Neuronal stem cell (in vitro differentiated cells): ENCODE measurements around the gene BCKDK.

Experiments used
- DNase-seq: peaks from one replicate; pipeline ENCODE4 v3.0.0-alpha.2; 2013; ENCODE audit warnings: low spot score
- H2AFZ ChIP-seq: one replicate; pipeline ENCODE4 v1.6.1; 2013; ENCODE audit warnings: mild to moderate bottlenecking, low read length, inconsistent platforms
- H2AK5ac ChIP-seq: 2 replicates; pipeline ENCODE4 v1.6.1; 2013; ENCODE audit warnings: low read depth, mild to moderate bottlenecking, inconsistent platforms, low read length, moderate library complexity, mixed read lengths
- H2BK120ac ChIP-seq: 2 replicates; pipeline ENCODE4 v1.6.1; 2013; ENCODE audit warnings: low read depth, mild to moderate bottlenecking, inconsistent platforms, low read length, moderate library complexity, mixed read lengths
- H2BK12ac ChIP-seq: one replicate; pipeline ENCODE4 v1.6.1; 2013; ENCODE audit warnings: low read length, inconsistent platforms
- H2BK15ac ChIP-seq: 2 replicates; pipeline ENCODE4 v1.6.1; 2013; ENCODE audit warnings: mild to moderate bottlenecking, low read length, inconsistent platforms, mixed read lengths
- H2BK5ac ChIP-seq: one replicate; pipeline ENCODE4 v1.6.1; 2013; ENCODE audit warnings: inconsistent platforms, mild to moderate bottlenecking, low read length, moderate library complexity
- H3K14ac ChIP-seq: one replicate; pipeline ENCODE4 v1.6.1; 2013; ENCODE audit warnings: low read length, inconsistent platforms
- H3K18ac ChIP-seq: 2 replicates; pipeline ENCODE4 v1.6.1; 2013; ENCODE audit warnings: low read length, inconsistent platforms
- H3K23ac ChIP-seq: 2 replicates; pipeline ENCODE4 v1.6.1; 2013; ENCODE audit warnings: low read depth, mild to moderate bottlenecking, mixed read lengths, low read length, inconsistent platforms; ENCODE audit not compliant: poor library complexity
- H3K27ac ChIP-seq: replicated peaks from 3 replicates; pipeline ENCODE4 v1.5.1; 2013; ENCODE audit warnings: low read length, inconsistent platforms
- H3K27me3 ChIP-seq, 3 experiments: 2 replicates each; pipeline ENCODE4 v1.6.1; 2013; ENCODE audit warnings: low read length in 3 of 3, mild to moderate bottlenecking in 2 of 3, inconsistent platforms in 1 of 3, low read depth in 1 of 3, mixed read lengths in 1 of 3, moderate library complexity in 1 of 3; ENCODE audit not compliant: control insufficient read depth in 3 of 3, insufficient read depth in 3 of 3
- H3K36me3 ChIP-seq, 2 donors: replicated peaks in 1 of 2; 2 replicates each; pipeline ENCODE4 v1.6.1; 2013; ENCODE audit warnings: low read length in 2 of 2; ENCODE audit not compliant: control insufficient read depth in 2 of 2, insufficient read depth in 2 of 2
- H3K4ac ChIP-seq: 2 replicates; pipeline ENCODE4 v1.6.1; 2013; ENCODE audit warnings: inconsistent platforms, mild to moderate bottlenecking, low read length, moderate library complexity
- H3K4me1 ChIP-seq, 2 donors: 1 replicate in 1 of 2; 2 replicates in 1 of 2; pipeline ENCODE4 v1.6.1; 2013; ENCODE audit warnings: low read length in 2 of 2, low read depth in 1 of 2; ENCODE audit not compliant: control insufficient read depth in 2 of 2, insufficient read depth in 1 of 2
- H3K4me2 ChIP-seq: one replicate; pipeline ENCODE4 v1.6.1; 2013; ENCODE audit warnings: mild to moderate bottlenecking, low read length, inconsistent platforms; ENCODE audit not compliant: insufficient read depth, poor library complexity, severe bottlenecking
- H3K4me3 ChIP-seq, 2 donors: 2 replicates each; pipeline ENCODE4 v1.5.1; 2013; ENCODE audit warnings: low read length in 2 of 2, mild to moderate bottlenecking in 2 of 2, inconsistent platforms in 1 of 2, moderate library complexity in 1 of 2
- H3K79me1 ChIP-seq: one replicate; pipeline ENCODE4 v1.6.1; 2013; ENCODE audit warnings: low read depth, mild to moderate bottlenecking, inconsistent platforms, low read length, moderate library complexity
- H3K9ac ChIP-seq: one replicate; pipeline ENCODE4 v1.6.1; 2013; ENCODE audit warnings: mild to moderate bottlenecking, low read depth, low read length, inconsistent platforms; ENCODE audit not compliant: poor library complexity
- H3K9me3 ChIP-seq, 2 donors: replicated peaks in 1 of 2; 2 replicates each; pipeline versions ENCODE3 to v1.6.1; 2013; ENCODE audit warnings: low read length in 2 of 2, mild to moderate bottlenecking in 2 of 2, inconsistent platforms in 1 of 2, low read depth in 1 of 2, mixed read lengths in 1 of 2, moderate library complexity in 1 of 2; ENCODE audit not compliant: control insufficient read depth in 2 of 2, insufficient read depth in 1 of 2
- H4K8ac ChIP-seq: one replicate; pipeline ENCODE4 v1.6.1; 2013; ENCODE audit warnings: low read depth, mild to moderate bottlenecking, inconsistent platforms, low read length, moderate library complexity
- H4K91ac ChIP-seq: one replicate; pipeline ENCODE4 v1.6.1; 2013; ENCODE audit warnings: low read length, low read depth, mild to moderate bottlenecking, inconsistent platforms; ENCODE audit not compliant: poor library complexity
- WGBS, 2 donors: extraction: QIAGEN DNeasy Blood & Tissue Kit; methylation state at CpG; one replicate each; pipeline ENCODE4 v1.1.7; 2013; ENCODE audit warnings: missing lambda C conversion rate in 2 of 2, mixed read lengths in 1 of 2; ENCODE audit not compliant: insufficient read length in 2 of 2, insufficient replicate concordance in 1 of 2; ENCODE audit errors: extremely low coverage in 2 of 2; 5-methylcytosine and 5-hydroxymethylcytosine counted together

Gene BCKDK

GRCh38 chr16:31105677-31106213 lies 2.4 kb upstream of the BCKDK start:
- Histone ChIP-seq H3K18ac (peak overlapping the region; percentile 85), H3K14ac (no peak overlapping the region), H2BK5ac (no peak overlapping the region), H3K9me3 (peaks cover 0 to 1% of the 10 kb centered on the region in 2 donors), H2BK15ac (peak overlapping the region; percentile 85), H3K4me1 (peaks cover 0 to 7% of the 10 kb centered on the region in 2 donors), H3K4ac (no peak overlapping the region), H3K9ac (peak overlapping the region; percentile 44), H3K79me1 (peaks cover 8% of the 10 kb centered on the region), H4K91ac (peak overlapping the region; percentile 72), H3K4me2 (no peak overlapping the region), H2AK5ac (no peak overlapping the region), H4K8ac (no peak overlapping the region), H2AFZ (peak overlapping the region; percentile 75), H3K23ac (peak overlapping the region; percentile 73), H3K4me3 (no peak overlapping the region), H3K27ac (no peak overlapping the region), H2BK12ac (no peak overlapping the region), H2BK120ac (no peak overlapping the region), H3K27me3 (no peaks in the 10 kb centered on the region), H3K36me3 (peaks cover 13 to 15% of the 10 kb centered on the region in 2 donors)
- peak; percentile 42 for DNase-seq
- WGBS, 2 donors, result no CpG with 5 or more reads among the region's 33 CpGs

GRCh38 chr16:31106509-31107464 lies 1.4 kb upstream of the BCKDK start:
- no peak overlapping the region for H4K8ac ChIP-seq
- no peak overlapping the region for H3K4me2 ChIP-seq
- no peak overlapping the region for H3K18ac ChIP-seq
- H2BK12ac ChIP-seq, result no peak overlapping the region
- no peak overlapping the region for H2BK5ac ChIP-seq
- H3K9me3 ChIP-seq, result peaks cover 0 to 1% of the 10 kb centered on the region in 2 donors
- WGBS, 2 donors, result no CpG with 5 or more reads among the region's 28 CpGs
- peaks cover 0 to 7% of the 10 kb centered on the region in 2 donors for H3K4me1 ChIP-seq
- H2BK120ac ChIP-seq, result no peak overlapping the region
- H2AFZ ChIP-seq, result peak overlapping the region; percentile 99
- H3K4me3 ChIP-seq, result no peak overlapping the region
- H3K36me3 ChIP-seq, result peaks cover 23 to 25% of the 10 kb centered on the region in 2 donors
- H3K4ac ChIP-seq, result no peak overlapping the region
- peaks cover 8% of the 10 kb centered on the region for H3K79me1 ChIP-seq
- H3K27ac ChIP-seq, result no peak overlapping the region
- H3K9ac ChIP-seq, result no peak overlapping the region
- H2BK15ac ChIP-seq, result no peak overlapping the region
- no peaks in the 10 kb centered on the region for H3K27me3 ChIP-seq
- no peak overlapping the region for H4K91ac ChIP-seq
- DNase-seq, result no peak
- H2AK5ac ChIP-seq, result no peak overlapping the region
- H3K23ac ChIP-seq, result no peak overlapping the region
- no peak overlapping the region for H3K14ac ChIP-seq

DNA sequence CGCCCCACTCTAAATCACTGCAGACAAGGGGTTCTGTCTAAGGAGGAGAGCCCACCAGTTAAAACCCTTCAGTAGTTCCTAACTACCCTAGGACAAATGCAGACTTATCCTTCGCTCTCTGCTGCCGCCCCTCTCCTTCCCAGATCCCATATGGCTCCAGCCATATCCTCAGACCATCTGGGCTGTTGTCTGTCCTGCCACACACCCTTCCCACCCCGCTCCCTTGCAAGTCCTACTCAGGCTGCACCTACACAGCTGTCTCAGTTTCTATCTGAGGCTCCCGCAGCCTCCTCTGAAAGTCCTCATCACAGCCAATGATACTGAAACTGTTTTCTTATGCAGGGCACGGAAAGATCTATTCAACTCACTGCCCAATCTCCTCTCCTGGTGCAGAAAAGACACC lies 720 bp upstream of the BCKDK start:
- Histone ChIP-seq H2BK12ac (no peak overlapping the region), H3K9ac (no peak overlapping the region), H2BK5ac (no peak overlapping the region), H2AFZ (peak overlapping the region; percentile 99), H3K4ac (no peak overlapping the region), H3K4me2 (no peak overlapping the region), H4K8ac (no peak overlapping the region), H3K79me1 (peaks cover 8% of the 10 kb centered on the region), H3K4me3 (no peak overlapping the region), H2BK15ac (no peak overlapping the region), H4K91ac (peak overlapping the region; percentile 22), H3K9me3 (peaks cover 0 to 1% of the 10 kb centered on the region in 2 donors), H2AK5ac (no peak overlapping the region), H3K27ac (no peak overlapping the region), H3K4me1 (peaks cover 0 to 7% of the 10 kb centered on the region in 2 donors), H3K14ac (no peak overlapping the region), H2BK120ac (no peak overlapping the region), H3K36me3 (peaks cover 26 to 32% of the 10 kb centered on the region in 2 donors), H3K18ac (no peak overlapping the region), H3K23ac (peak overlapping the region; percentile 45), H3K27me3 (no peaks in the 10 kb centered on the region)
- WGBS, 2 donors, result no CpG with 5 or more reads among the region's 6 CpGs
- DNase-seq, result no peak
